ENCODE results near the gene RGS5. TPM values are rescaled to one million over a fixed set of nuclear protein-coding genes. Genes with fewer than 3 reads are reported as not detected.

The RGS5 gene
- total RNA-seq, 1 donor from 2014 or later: 1.1 TPM

DNA sequence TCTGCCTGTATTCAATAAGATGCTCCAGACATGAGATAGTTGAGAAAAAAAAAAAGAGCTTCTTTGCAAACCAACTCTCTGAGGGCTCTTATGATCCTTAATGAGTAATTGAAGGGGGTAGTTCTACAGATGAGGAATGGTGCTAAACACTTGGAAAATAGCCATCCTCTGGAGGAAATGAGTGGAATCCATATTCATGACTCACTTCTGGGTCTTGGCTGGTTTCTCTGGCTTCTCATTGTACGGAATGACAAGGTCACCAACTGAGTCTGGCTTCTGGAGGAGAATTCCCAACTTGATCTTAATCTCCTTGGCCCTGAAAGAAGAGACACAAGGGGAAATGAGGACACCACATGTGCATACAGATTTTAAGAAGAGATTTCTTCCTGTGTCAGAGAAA lies 34.7 kb downstream of the RGS5 start:
- H3K27ac Mint-ChIP-seq: no peak overlapping the region
- no peaks in the 10 kb centered on the region for H3K36me3 Mint-ChIP-seq (ENCODE audit: low read depth)
- ATAC-seq (ENCODE audit: low read depth): no peak
- no peaks in the 10 kb centered on the region for H3K4me1 Mint-ChIP-seq
- H3K4me3 Mint-ChIP-seq: no peak overlapping the region
- ChIA-PET CTCF (no interaction called here), POLR2A (no interaction called here)
- DNase-seq: no peak
- intact Hi-C loops (cut with micrococcal nuclease): no loop called here
- H3K9me3 Mint-ChIP-seq: no peaks in the 10 kb centered on the region
- TF ChIP-seq, protein P1, sequence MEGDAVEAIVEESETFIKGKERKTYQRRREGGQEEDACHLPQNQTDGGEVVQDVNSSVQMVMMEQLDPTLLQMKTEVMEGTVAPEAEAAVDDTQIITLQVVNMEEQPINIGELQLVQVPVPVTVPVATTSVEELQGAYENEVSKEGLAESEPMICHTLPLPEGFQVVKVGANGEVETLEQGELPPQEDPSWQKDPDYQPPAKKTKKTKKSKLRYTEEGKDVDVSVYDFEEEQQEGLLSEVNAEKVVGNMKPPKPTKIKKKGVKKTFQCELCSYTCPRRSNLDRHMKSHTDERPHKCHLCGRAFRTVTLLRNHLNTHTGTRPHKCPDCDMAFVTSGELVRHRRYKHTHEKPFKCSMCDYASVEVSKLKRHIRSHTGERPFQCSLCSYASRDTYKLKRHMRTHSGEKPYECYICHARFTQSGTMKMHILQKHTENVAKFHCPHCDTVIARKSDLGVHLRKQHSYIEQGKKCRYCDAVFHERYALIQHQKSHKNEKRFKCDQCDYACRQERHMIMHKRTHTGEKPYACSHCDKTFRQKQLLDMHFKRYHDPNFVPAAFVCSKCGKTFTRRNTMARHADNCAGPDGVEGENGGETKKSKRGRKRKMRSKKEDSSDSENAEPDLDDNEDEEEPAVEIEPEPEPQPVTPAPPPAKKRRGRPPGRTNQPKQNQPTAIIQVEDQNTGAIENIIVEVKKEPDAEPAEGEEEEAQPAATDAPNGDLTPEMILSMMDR (IDR thresholded peaks at IDR 0.05): no peak
- no peaks in the 10 kb centered on the region for H3K27me3 Mint-ChIP-seq

DNA sequence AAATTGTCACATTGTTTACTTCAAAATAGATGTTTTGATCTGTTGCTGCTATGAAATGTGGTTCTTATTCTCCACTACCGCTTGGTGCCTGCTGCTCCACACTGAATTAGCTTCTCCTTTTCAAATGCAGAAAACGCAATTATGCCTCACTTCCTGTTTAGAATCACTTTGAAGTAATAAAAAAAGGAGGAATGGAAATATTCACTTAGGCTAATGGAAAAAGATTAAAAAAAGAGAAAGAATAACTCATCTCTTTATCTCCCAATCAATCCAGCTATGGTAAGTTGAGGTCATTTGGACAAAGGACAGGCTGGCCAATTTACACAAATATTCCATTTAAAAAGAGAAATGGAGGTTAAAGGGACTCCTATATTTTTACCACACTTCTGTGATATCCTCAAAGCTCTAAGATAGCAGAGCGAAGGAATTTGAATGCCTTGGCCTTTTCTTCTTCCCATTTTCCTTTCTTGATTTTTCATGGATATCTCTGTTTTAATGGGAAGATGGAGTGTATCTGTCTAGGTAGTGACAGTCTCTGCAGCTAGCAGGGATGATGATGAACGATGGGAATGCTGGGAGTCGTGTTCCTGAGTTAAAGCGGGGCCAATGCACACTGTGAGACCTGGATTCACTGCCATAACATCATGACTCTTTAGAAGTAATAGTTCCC lies 35.7 kb downstream of the RGS5 start:
- Mint-ChIP-seq H3K36me3 (ENCODE audit: low read depth) (no peaks in the 10 kb centered on the region), H3K27ac (no peak overlapping the region), H3K9me3 (no peaks in the 10 kb centered on the region), H3K27me3 (no peaks in the 10 kb centered on the region), H3K4me3 (no peak overlapping the region), H3K4me1 (no peaks in the 10 kb centered on the region)
- TF ChIP-seq, protein P1 (IDR thresholded peaks at IDR 0.05): no peak
- DNase-seq: no peak
- intact Hi-C loops (cut with micrococcal nuclease): no loop called here
- CTCF ChIA-PET: no interaction called here
- POLR2A ChIA-PET: no interaction called here
- no peak for ATAC-seq (ENCODE audit: low read depth)

DNA sequence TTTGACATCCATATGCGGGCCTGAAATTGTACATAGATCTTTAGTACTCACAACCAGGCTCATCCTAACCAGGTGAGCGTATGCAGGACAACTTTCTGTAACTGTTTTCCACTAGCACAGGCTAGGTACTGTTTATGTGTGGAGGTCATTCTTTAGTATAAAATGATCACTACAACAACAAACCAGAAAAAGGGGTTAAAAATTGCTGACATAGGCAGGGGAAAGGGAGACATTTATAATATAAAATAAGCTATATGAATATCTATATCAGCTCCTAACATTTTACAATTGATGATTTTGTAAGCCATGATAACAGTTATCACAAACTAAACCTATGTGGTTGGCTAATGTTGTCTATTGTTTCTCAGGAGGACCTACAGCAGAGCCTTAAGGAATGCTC lies 37.6 kb downstream of the RGS5 start:
- no peak for DNase-seq
- Mint-ChIP-seq H3K27ac (no peak overlapping the region), H3K4me1 (no peaks in the 10 kb centered on the region), H3K27me3 (no peaks in the 10 kb centered on the region), H3K36me3 (ENCODE audit: low read depth) (no peaks in the 10 kb centered on the region), H3K4me3 (no peak overlapping the region), H3K9me3 (no peaks in the 10 kb centered on the region)
- no peak for ATAC-seq (ENCODE audit: low read depth)
- ChIA-PET POLR2A (no interaction called here), CTCF (no interaction called here)
- intact Hi-C loops (cut with micrococcal nuclease): no loop called here
- TF ChIP-seq, protein P1 (IDR thresholded peaks at IDR 0.05): no peak

DNA sequence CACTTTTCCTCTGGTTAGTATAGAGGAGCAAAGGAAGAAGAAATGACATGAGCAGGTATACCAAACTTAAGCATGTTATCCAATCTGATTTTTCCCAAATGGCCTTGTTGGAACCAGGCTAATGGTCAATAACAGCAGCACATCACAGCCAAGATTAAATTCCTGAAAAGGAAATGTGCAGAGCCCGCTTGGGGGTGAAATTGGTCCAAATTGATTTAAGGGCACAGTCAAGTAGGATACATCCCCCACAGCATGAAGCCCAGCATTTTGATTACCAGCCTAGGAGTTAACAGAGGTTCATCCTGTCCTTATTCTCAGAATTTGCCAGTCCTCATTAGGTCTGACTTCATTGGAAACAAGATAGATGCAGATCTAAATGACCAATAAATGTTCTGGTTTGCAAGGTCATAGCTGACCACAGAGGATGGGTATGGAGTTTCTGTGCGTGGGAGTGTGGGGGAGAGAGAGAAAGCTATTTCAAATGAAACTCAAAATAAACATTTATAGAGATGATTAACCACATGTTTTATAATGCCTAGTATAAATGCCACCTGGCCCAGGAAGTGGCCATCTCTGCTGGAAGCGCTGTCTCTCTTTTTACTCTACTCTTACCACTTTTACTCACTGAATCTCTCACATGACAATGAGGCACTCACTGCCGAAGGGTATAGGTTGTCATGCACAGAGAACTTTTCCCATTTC lies 38.7 kb downstream of the RGS5 start:
- Mint-ChIP-seq H3K4me3 (no peak overlapping the region), H3K9me3 (no peaks in the 10 kb centered on the region), H3K4me1 (no peaks in the 10 kb centered on the region), H3K27ac (no peak overlapping the region), H3K36me3 (ENCODE audit: low read depth) (no peaks in the 10 kb centered on the region), H3K27me3 (no peaks in the 10 kb centered on the region)
- CTCF ChIA-PET: no interaction called here
- DNase-seq (no peak), ATAC-seq (ENCODE audit: low read depth) (no peak)
- TF ChIP-seq, protein P1 (IDR thresholded peaks at IDR 0.05): no peak
- POLR2A ChIA-PET: no interaction called here
- intact Hi-C loops (cut with micrococcal nuclease): no loop called here

DNA sequence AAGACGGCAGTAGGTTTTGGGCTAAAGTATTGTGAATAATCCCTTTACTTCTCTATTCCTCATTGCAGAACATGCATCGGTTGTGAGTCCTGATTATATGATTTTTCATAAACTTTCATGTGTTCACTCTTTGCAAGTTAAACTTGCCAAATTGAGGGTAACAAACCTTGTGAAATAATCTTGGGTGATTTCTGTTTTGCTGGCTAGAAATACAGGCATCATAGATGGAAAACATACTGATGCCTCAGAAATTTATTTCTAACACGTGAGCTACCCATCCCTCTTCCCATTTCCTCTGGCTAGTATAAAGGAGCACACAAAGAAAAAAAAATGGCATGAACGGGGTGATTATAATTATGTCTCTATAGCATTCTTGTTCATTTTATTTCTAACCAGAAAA lies 39.6 kb downstream of the RGS5 start:
- ATAC-seq (ENCODE audit: low read depth): no peak
- no peaks in the 10 kb centered on the region for H3K27me3 Mint-ChIP-seq
- TF ChIP-seq, protein P1 (IDR thresholded peaks at IDR 0.05): no peak
- no peak overlapping the region for H3K4me3 Mint-ChIP-seq
- no peaks in the 10 kb centered on the region for H3K36me3 Mint-ChIP-seq (ENCODE audit: low read depth)
- H3K4me1 Mint-ChIP-seq: no peaks in the 10 kb centered on the region
- intact Hi-C loops (cut with micrococcal nuclease): no loop called here
- ChIA-PET POLR2A (interaction anchor here (0.7 kb wide), 1 partner anchor 34 kb away, joined by 4 read pairs; no protein-coding TSS in a partner anchor), CTCF (no interaction called here)
- H3K27ac Mint-ChIP-seq: no peak overlapping the region
- peaks cover under 1% of the 10 kb centered on the region for H3K9me3 Mint-ChIP-seq
- DNase-seq: no peak

Measured in activated B cell treated with CpG ODN at 0.5 μM for 24 hours (primary cell).